HG02610 (cell line): ENCODE data around the gene DNAJB14.

ENCODE experiments used
- ATAC-seq: cut with Tn5 transposase; IDR thresholded peaks from one replicate; pipeline ENCODE4 v1.9.1; 2021; ENCODE audit warnings: mild to moderate bottlenecking, moderate library complexity; ENCODE audit not compliant: unreplicated experiment

Gene DNAJB14

DNA sequence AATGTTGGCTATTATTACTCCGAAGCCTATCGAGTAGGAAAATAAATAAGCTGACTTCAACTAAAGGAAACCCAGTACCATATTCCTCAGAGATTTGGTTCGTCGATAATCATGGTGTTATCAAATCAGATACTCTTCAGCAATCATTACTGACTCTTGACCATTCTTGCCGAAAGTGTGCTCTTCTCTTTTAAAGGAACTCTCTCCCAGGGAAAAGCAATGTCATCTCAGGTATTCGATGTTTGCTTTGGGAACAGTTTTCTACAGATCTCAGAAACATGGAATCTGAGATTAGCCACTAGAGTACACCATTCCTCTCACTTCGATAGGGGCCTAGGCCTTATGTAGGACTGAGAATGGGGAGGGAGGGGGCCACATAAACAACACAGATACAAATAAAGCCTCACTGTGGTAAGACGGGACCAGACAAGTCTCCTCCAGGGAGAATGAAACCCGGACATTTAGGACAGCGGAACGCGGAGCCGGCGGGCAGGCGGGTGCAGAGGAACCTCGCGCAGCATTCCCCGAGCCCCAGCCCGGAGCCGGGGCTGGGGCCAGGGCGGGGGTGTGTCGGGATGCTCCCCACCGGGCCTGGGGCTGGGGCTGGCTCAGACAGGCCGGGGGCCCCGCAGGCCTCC, 581 bp downstream of the DNAJB14 start:
- ATAC-seq, result peak; percentile 2

DNA sequence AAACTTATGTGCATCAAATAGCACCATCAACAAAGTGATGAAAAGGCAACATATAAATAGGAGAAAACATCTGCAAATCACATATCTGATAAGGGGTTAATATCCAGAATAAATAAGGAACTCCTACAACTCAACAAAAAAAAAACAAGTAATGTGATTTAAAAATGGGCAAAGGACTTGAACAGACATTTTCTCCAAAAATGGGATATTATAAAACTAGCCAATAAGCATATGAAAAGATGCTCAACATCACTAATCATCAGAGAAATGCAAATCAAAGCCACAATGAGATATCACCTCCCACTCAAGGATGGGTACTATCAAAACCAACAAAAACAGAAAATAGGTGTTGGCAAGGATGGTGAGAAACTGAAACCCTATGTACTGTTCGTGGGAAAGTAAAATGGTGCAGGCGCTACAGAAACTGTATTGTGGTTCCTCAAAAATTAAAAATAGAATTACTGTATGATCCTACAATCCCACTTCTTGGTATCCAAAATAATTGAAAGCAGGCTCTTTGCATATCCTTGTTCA, 2.4 kb downstream of the DNAJB14 start:
- no peak for ATAC-seq

DNA sequence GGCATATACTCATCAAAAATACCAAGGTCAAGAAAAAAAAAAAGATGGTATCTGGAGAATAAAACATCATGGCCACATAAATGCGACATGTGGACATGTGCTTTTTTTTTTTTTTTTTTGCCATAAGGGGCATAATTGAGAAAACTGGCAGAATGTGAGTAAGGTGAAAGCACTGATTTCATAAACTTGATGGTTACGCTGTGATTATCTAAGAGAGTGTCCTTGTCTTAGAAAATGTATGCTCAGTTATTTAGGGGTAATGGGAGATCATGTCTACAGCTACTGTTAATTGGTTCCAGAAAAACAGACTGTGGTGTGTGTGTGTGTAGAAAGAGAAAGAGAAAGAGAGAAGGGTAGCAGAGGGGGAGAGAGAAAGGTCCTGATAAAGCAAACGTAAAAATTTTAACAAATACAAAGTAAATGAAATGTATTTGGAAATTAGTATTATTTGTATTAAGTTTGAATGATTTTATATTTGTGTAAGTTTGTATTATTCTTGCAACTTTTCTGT, 8.1 kb downstream of the DNAJB14 start:
- ATAC-seq, result no peak

DNA sequence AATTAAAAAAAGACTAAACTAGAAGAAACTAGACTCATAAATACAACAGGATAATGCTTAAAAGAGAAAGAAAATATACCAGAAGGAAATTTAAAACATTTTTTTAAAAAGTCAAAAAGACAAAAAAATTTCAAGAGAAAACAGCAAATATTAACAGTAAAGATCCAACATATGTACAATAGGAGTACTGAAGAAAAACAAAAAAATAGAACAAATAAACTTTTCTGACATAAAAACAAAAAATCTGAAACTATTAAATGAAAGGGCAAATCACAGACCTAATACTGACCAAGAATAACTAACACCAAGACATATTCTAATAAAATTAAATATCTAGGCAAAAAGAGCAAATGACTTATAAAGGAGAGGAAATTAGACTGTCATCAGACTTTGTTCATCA, 11.5 kb downstream of the DNAJB14 start:
- no peak for ATAC-seq

DNA sequence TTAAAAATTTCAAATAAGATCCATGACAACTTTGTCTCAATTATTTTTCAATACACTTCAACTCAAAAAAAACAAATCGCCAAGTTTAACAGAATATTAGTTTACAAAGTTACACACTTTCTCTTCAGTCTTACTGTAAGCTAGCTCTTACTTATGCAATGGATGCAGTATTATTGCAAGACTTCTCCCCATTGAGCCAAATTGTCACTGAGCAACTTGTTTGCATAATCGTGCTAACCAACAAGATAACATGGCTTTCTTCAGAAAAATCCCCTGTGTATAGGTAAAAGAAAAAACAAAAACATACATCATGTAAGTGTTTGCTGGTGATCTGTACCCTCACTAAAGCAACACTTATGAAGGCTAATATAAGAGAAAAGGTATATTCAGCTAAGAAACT, 18.9 kb downstream of the DNAJB14 start:
- ATAC-seq, result no peak

DNA sequence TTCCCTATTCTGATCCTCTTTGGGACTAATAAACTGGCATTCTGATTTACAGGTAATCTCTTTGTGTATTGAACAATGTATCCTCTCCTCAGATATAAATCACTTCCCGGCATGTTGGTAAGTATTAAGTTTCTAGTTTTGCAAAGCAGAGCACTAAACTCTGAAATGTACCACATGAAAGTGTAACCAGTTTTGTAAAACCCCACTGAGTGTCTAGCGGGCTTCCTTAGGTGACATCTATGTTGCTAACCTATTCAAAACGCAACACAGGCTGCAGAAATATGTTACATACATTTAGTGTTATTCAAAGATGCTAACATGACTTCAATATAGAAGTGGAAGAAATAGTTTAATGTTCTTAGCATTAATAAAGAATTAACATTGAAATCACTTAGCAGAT, 25.2 kb downstream of the DNAJB14 start:
- no peak for ATAC-seq

DNA sequence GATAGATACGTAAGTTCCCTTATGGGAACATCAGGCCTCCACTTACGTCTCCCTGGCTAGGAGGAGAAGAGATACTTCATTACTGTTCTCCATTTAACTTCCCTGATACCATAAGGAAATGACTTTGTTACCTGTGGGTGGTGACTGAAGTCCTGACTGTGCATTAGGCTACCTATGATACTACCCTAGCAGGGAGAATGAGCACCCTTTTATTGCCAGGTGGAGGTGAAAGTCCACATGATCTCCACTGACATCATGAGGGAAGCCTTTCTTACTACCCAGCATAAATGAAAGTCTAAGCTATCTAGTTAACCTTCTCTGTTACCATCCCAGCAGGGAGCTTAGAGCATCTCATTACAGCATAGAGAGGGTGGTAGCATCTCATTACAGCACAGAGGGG, 27.8 kb downstream of the DNAJB14 start:
- ATAC-seq, result no peak

DNA sequence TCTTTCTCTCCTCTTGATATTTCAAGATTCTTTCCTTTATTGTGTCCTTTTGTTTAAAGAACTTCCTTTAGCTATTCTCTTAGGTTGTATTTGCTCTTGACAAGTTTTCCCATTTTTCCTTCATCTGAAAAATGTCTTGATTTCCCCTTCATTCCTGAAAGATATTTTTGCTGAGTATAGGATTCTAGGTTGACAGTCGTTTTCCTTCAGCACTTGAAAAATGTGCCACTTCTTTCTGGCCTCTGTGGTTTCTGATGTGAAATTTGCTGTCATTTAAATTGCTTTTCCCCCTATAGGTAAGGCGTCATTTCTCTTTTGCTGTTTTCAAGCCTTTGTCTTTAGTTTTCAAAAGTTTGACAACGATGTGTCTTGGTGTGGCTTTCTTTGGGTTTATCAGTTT, 28.8 kb downstream of the DNAJB14 start:
- ATAC-seq, result no peak

DNA sequence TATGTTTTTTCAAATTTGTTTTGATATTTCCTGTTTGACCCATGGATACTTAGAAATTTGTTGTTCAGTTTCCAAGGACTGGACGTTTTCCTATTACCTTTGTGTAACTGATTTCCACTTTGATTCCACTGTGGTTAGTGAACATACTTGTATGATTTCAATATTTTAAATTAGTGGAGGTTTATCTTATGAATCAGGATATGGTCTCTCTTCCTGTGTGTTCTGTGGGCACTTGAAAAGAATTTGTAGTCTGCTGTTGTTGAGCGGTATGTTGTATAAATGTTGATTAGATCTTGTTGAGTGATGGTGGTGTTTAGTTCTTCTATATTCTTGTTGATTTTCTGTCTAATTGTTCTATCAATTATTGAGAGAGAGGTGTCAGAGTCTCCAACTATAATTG, 31.0 kb downstream of the DNAJB14 start:
- no peak for ATAC-seq

DNA sequence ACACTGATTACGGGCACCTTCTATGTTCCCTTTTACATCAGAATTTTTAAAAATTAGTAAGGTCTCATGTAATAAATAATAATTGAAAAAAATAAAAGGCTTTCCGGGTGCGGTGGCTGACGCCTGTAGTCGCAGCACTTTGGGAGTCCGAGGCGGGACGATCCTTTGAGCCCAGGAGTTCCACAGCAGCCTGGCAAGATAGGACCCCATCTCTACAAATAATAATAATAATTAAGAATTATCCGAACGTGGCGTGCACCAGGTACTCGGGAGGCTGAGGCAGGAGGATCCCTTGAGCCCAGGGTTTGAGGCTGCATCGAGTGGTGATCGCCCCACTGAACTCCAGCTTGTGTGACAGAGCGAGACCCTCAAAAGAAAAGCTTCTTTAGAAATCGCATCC, 51.4 kb downstream of the DNAJB14 start:
- ATAC-seq, result no peak

DNA sequence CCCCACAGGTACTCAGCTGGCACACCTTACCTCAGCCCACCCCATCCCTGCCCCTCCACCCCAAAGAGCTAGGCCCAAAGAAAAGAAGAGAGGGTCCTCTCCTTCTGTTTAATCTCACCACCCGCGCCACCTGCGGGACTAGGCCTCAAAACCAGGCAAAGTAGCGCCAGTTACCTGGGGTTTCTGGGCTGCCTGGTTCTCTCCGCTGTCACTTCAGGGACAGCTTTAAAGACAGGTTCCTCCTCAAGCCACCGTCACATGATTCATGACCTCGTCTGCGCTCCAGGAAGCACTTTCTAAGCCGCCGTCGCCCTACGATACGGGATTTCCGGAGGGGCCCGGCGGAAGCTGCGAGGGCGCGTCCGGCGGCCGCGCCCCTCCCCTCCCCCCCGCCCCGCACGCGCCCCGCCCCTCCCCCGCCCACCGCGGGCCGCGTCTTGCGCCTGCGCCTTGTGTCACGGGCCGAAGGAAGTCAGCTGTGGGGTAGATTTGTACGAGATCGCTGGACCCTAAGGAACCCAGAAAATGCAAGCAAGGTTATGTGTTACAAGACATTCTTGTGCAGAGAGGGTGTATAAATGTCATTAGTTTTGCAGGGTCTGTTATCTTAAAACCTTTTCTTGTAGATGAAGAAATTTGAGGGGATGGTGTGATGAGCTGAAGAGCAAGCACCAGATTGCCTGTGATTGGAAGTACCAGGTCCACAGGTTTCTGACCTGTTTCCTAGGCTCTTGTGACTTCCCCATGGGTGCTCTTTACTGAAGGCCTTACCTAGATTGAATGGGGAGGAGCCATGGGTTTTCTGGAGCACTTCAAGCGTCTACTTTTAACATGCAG, 52.0 kb downstream of the DNAJB14 start, which contains the start of gene LAMTOR3:
LAMTOR3 (minus strand) TSS at position 267 of the 837 bp plus-strand sequence. CDS start 464 bp downstream, outside the sequence.
- peak; percentile 100 for ATAC-seq

DNA sequence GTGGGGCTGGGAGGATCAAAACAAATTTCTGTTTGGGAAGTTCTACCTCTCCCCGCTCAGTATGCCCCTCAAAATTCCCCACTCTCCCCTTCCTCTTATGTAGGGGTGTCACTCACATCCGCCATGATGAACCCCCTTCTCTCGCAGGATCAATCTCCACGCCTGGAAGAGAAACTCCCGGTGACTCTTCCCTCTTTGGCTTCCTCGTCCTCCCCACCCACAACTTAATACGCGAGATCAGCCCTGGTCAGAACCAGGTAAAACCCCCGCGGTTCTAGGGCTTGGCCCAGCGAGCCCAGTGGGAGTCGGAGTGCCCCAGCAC, 52.6 kb downstream of the DNAJB14 start:
- no peak for ATAC-seq

DNA sequence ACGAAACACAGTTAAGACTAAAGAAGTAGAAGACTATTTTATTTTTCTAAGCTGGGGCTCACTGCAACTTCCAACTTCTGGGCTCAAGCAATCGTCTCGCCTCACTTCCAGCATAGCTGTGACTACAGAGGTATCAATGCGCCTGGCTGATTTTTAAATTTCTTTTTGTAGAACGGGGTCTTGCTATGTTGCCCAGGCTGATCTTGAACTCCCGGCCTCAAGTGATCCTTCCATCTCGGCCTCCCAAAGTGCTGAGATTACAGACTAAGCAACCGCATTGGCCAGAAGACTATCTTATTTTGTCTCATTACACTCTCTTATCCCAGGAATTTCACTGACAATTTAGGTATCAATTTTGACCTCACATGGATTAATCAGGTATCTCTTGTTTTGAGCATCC, 53.4 kb downstream of the DNAJB14 start:
- ATAC-seq, result no peak

DNA sequence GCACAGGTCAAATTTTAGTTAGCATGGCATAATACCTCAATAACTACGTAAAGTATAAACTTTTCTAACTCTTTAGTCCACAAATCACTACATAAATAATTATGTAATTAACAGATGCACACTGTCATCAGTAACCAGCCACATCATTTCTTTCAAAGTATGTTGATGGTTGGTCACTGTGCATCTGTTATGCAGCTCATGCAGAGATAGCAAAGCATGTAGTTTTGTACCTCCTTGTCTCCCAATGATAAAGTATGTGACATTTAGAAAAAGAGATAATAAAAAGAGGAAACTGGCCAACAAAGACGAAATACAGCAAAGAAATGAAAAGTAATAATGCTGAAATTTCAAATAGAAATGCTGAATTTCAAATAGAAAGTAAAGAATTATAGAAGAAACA, 55.1 kb downstream of the DNAJB14 start:
- ATAC-seq, result no peak

DNA sequence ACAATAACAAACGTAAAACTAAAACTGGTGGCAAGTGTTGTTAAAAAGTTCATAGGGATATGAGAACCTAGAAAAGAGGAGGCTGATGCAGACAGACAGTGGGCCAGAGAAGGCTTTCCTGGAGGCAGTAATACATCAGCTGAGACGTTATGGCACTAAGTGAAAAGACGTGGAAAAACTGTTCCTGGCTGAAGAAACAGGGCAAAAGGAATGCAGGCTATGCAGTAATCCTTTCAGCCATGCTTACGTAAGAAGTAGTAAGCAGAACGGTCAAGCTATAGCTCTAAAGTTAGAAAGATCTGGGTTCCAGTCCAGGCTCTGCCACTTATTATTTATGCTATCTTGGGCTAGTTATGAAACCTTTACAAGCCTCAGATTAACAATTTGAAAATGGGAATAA, 58.6 kb downstream of the DNAJB14 start:
- no peak for ATAC-seq

DNA sequence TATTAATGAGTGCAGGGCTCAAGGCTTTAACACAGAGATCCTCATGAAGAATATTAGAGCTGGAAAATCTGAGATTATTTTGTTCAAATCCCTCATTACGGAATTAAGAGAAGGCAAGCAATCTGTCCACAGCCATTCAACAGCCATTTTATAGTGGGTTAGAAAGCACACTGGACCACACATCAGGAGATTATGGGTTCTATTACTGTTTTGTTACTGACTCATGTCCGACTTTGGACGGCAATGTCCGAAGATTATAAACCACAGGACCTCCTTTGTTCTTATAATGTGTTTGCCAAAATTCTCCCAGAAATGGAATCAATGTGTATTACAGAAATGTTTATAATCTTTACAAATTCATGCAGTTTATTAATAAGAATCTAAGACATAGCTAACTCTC, 60.3 kb downstream of the DNAJB14 start:
- ATAC-seq, result no peak

DNA sequence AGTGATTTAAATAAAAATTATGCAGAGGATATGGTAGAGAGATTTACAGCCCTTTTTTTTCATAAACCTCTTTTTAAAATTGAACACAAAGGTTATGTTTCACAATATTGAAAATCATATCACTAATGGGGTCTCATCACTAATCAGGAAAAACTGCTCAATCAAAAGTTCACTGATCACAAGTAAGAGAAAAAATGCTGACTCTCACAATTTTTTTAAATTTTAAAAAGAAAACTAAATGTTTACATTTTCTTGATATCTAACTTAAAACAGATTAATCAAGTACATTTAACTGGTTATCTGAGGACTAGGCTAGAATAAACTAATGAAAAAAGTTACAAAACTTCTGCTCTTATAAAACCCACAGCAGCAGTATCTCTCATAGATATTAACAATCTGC, 60.7 kb downstream of the DNAJB14 start:
- no peak for ATAC-seq

DNA sequence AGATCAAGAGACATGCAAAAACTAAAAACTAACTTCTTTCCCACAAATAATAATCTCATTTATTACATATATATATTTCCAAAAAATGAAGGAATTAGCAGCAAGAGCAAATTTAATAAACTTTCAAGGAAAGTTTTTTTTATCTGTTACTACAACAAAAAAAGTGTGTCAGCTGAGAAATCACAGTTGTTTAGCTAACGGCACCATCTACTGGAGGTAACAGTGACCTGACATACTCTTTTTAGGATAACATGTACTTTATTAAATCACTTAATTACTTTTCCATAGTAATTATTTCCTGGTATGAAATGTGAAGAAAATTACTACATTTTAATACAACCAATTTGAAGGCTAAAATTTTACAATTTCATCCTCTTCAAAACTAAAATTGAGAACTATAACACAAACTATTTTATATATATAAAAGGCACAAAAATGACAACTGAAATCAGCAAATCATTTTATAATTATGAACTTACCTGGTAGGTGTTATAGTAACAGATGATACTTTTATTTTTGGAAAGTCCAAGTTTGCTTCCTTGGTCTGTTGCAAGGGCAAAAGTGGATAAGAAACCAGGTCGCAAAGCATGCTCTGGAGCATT, 61.3 kb downstream of the DNAJB14 start:
- no peak for ATAC-seq

DNA sequence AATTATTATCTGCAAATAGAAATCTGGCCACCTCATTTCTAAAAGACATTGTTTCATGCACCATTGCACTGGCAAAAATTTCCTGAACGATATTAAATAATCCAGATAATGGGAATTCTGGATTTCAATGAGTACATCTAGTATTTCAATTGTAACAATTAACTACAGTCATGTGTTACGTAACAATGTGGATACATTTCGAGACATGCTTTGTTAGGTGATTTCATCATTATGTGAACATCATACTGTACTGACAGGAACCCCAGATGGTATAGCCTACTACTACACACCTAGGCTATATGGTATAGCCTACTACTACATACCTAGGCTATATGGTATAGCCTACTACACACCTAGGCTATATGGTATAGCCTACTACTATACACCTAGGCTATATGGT, 67.0 kb downstream of the DNAJB14 start:
- ATAC-seq, result no peak

DNA sequence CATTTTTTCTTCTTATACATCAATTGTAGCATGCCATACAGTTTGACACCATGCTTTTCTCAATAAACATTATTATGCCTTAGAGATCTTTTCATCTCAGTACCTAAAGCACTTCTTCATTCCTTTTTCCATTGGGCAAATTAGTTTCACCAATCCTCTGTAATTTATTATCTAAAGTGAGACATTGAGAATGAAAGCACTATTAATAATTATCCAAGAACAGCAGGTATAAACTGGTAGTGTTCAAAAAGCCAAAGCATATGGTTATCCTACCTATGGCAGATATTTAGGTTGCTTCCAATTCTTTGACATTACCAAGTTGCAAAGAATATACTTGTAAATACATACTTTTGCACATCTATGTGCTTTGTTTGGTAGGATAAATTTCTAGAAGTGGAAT, 67.8 kb downstream of the DNAJB14 start:
- no peak for ATAC-seq

DNA sequence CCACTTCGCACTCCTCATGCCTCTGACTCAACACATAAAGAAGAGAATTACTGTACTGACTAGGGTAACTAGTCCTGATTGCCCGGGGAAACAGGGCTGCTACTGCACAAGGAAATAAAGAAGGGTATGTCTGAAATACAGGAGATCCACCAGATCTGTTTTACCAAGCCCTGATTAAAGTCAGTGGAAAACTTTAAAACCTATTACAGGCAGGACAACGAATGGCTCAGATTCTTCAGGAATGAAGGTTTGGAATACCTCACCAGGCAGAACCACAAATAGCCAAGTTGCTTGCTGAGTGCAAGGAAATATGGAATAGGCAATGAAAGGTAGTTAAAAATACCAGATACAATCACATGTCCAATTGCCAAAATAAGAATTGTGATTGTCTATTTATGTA, 69.5 kb downstream of the DNAJB14 start:
- ATAC-seq, result no peak

DNA sequence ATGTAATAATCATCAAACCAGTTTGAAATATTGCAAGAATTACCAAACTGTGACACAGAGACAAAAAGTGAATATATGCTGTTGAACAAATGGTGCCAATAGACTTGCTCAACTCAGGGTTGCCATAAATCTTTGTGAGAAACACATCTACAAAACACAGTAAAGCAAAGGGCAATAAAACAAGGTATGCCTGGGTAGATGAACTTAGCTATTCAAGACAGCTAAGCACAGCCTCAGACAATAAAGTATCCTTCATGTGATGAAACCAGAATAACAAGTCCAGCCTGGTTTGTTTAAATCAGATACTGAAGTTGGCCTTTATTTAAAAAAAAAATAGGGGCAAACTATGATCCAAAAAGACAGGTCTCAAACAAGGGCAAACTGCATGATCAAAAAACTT, 71.3 kb downstream of the DNAJB14 start:
- ATAC-seq, result no peak
